HG02678 (cell line): ENCODE data around the gene UBP1.
"Not testable (repeated sequence)": the region's sequence is repeated elsewhere in the genome, so short reads cannot be mapped to it uniquely, and the experiment has no call there.

ENCODE experiments used
- ATAC-seq: cut with Tn5 transposase; IDR thresholded peaks from one replicate; pipeline ENCODE4 v1.9.1; 2021; ENCODE audit warnings: mild to moderate bottlenecking, moderate library complexity; ENCODE audit not compliant: unreplicated experiment

UBP1 gene

GRCh38 chr3:33437556-33438283 is 2.5 kb downstream of the UBP1 start:
- no peak for ATAC-seq

GRCh38 chr3:33433843-33434242 is 6.4 kb downstream of the UBP1 start:
- no peak for ATAC-seq

- ATAC-seq = no peak
These were observed 9.6 kb downstream of the UBP1 start for GRCh38 chr3:33430571-33430970.

GRCh38 chr3:33430061-33430460 is 10.1 kb downstream of the UBP1 start:
- no peak for ATAC-seq

GRCh38 chr3:33429306-33429705 is 10.9 kb downstream of the UBP1 start:
- not testable (repeated sequence) for ATAC-seq

GRCh38 chr3:33428734-33429133 is 11.5 kb downstream of the UBP1 start:
- no peak for ATAC-seq

GRCh38 chr3:33426630-33427317 is 13.4 kb downstream of the UBP1 start:
- ATAC-seq = no peak

GRCh38 chr3:33426068-33426467 is 14.1 kb downstream of the UBP1 start:
- no peak for ATAC-seq

- no peak for ATAC-seq
These were observed 14.8 kb downstream of the UBP1 start for GRCh38 chr3:33425453-33425852.

- ATAC-seq = no peak
These were observed 15.4 kb downstream of the UBP1 start for GRCh38 chr3:33424606-33425452.

- no peak for ATAC-seq
These were observed 19.2 kb downstream of the UBP1 start for GRCh38 chr3:33420966-33421365.

- no peak for ATAC-seq
These were observed 20.3 kb downstream of the UBP1 start for GRCh38 chr3:33419948-33420347.

- no peak for ATAC-seq
These were observed 23.0 kb downstream of the UBP1 start for GRCh38 chr3:33417066-33417673.

GRCh38 chr3:33410816-33411215 is 29.4 kb downstream of the UBP1 start:
- not testable (repeated sequence) for ATAC-seq

GRCh38 chr3:33403756-33404155 is 36.4 kb downstream of the UBP1 start:
- ATAC-seq = no peak

- ATAC-seq = no peak
These were observed 37.3 kb downstream of the UBP1 start for GRCh38 chr3:33402936-33403335.

GRCh38 chr3:33401781-33402180 is 38.4 kb downstream of the UBP1 start:
- no peak for ATAC-seq

- no peak for ATAC-seq
These were observed 41.8 kb downstream of the UBP1 start for GRCh38 chr3:33398410-33398809.

- ATAC-seq = no peak
These were observed 44.3 kb downstream of the UBP1 start for GRCh38 chr3:33395900-33396299.

GRCh38 chr3:33394403-33395054 is 45.7 kb downstream of the UBP1 start:
- no peak for ATAC-seq

GRCh38 chr3:33392703-33393125 is 47.5 kb downstream of the UBP1 start:
- no peak for ATAC-seq
